SH-SY5Y (cell line): ENCODE data around the gene TMEM178A.

ENCODE experiments used
- GATA2 ChIP-seq: IDR thresholded peaks from 2 replicates; pipeline ENCODE4 v1.6.1; 2011; ENCODE audit warnings: mild to moderate bottlenecking, low read depth, low read length
- GATA3 ChIP-seq: IDR thresholded peaks from 2 replicates; pipeline ENCODE4 v1.6.1; 2011; ENCODE audit warnings: low read depth, mild to moderate bottlenecking, low read length, moderate library complexity

DNA sequence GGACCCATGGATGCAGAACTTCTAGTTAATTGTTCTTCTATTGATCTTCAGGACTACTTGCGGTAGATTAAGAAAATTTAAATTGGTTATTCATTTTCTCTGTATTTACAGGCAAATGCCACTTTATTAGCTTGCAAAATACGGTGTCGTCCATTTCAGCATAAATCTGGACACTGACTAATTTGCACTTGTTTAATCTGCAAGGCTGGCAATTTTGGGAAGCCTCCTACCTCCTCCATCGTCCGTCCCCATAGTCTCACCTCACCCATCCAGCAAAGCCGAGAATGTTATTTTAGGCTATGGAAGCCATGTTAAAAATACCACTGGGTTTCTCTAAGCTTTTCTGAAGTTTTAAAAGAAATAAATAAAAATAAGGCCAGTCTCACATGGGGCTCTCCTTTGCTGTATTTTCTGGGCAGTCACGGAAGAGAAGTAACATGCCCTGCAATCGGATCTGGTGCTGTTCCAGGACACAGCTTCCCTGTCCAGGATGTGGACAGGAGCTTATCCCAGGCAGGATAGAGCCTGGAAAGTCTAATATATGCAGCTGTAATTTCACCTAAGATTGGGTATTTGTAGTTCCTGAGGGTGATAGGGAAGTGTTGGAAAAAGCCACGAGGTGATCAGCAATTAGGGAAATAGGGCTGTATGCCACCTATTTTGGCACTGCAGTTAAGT is 17.4 kb downstream of the TMEM178A start:
- TF ChIP-seq GATA2 (no peak), GATA3 (no peak)
